GM19239 (cell line): ENCODE data around the gene MMP24.
A peak's percentile ranks its signal among the peaks of the same experiment; 100 is the strongest.

Source experiments
- DNase-seq: peaks from one replicate; pipeline ENCODE4 v3.0.0; 2011; ENCODE audit warnings: low spot score; ENCODE audit not compliant: insufficient read length
- FAIRE-seq: peaks from 2 replicates; lab custom pipeline; 2011; peaks lifted over from hg19 to GRCh38; lab: Jason Lieb, UNC

Gene MMP24

GRCh38 chr20:35215066-35215956, 11.2 kb upstream of the MMP24 start:
- DNase-seq, result no peak
- no peak for FAIRE-seq

GRCh38 chr20:35216541-35216940, 9.9 kb upstream of the MMP24 start:
- DNase-seq (no peak), FAIRE-seq (no peak)

GRCh38 chr20:35223941-35224340, 2.5 kb upstream of the MMP24 start:
- DNase-seq, result no peak
- no peak for FAIRE-seq

- DNase-seq, result no peak
- FAIRE-seq, result no peak
These were observed 2.0 kb upstream of the MMP24 start for GRCh38 chr20:35224536-35224935.

- FAIRE-seq (no peak), DNase-seq (no peak)
These were observed 968 bp upstream of the MMP24 start for GRCh38 chr20:35225319-35226125.

GRCh38 chr20:35226884-35227681, 593 bp downstream of the MMP24 start:
- no peak for FAIRE-seq
- peak; percentile 35 for DNase-seq

GRCh38 chr20:35232575-35232974, 6.1 kb downstream of the MMP24 start:
- no peak for DNase-seq
- no peak for FAIRE-seq

GRCh38 chr20:35235881-35236280, 9.4 kb downstream of the MMP24 start:
- no peak for FAIRE-seq

GRCh38 chr20:35237486-35237885, 11.0 kb downstream of the MMP24 start:
- FAIRE-seq, result no peak

More at GRCh38 chr20:35235881-35236280, 9.4 kb downstream of the MMP24 start:
- no peak for DNase-seq

GRCh38 chr20:35238170-35238569, 11.7 kb downstream of the MMP24 start:
- DNase-seq (no peak), FAIRE-seq (no peak)

More at GRCh38 chr20:35237486-35237885, 11.0 kb downstream of the MMP24 start:
- DNase-seq, result no peak

- no peak for DNase-seq
- no peak for FAIRE-seq
These were observed 12.2 kb downstream of the MMP24 start for GRCh38 chr20:35238735-35239134.

GRCh38 chr20:35240083-35240810, 13.8 kb downstream of the MMP24 start:
- FAIRE-seq (no peak), DNase-seq (no peak)

GRCh38 chr20:35240811-35241293, 14.4 kb downstream of the MMP24 start:
- no peak for FAIRE-seq

GRCh38 chr20:35243317-35243716, 16.8 kb downstream of the MMP24 start:
- no peak for FAIRE-seq

More at GRCh38 chr20:35240811-35241293, 14.4 kb downstream of the MMP24 start:
- DNase-seq, result no peak

GRCh38 chr20:35243986-35244385, 17.5 kb downstream of the MMP24 start:
- FAIRE-seq, result no peak

More at GRCh38 chr20:35243317-35243716, 16.8 kb downstream of the MMP24 start:
- DNase-seq, result no peak

GRCh38 chr20:35246723-35247122, 20.2 kb downstream of the MMP24 start:
- DNase-seq (no peak), FAIRE-seq (no peak)

More at GRCh38 chr20:35243986-35244385, 17.5 kb downstream of the MMP24 start:
- DNase-seq, result no peak

GRCh38 chr20:35248641-35249475, 22.4 kb downstream of the MMP24 start:
- DNase-seq (no peak), FAIRE-seq (no peak)

GRCh38 chr20:35251613-35251940, 25.1 kb downstream of the MMP24 start:
- FAIRE-seq (no peak), DNase-seq (no peak)

GRCh38 chr20:35252037-35252461, 25.6 kb downstream of the MMP24 start:
- DNase-seq, result no peak
- FAIRE-seq, result peak; percentile 21
